HG03108 (cell line): ENCODE data around the gene AQP5.
"Not testable (repeated sequence)": the region's sequence is repeated elsewhere in the genome, so short reads cannot be mapped to it uniquely, and the experiment has no call there.

Experiments used
- ATAC-seq: cut with Tn5 transposase; IDR thresholded peaks from one replicate; pipeline ENCODE4 v1.9.1; 2021; ENCODE audit warnings: moderate library complexity; ENCODE audit not compliant: unreplicated experiment

AQP5 gene

DNA sequence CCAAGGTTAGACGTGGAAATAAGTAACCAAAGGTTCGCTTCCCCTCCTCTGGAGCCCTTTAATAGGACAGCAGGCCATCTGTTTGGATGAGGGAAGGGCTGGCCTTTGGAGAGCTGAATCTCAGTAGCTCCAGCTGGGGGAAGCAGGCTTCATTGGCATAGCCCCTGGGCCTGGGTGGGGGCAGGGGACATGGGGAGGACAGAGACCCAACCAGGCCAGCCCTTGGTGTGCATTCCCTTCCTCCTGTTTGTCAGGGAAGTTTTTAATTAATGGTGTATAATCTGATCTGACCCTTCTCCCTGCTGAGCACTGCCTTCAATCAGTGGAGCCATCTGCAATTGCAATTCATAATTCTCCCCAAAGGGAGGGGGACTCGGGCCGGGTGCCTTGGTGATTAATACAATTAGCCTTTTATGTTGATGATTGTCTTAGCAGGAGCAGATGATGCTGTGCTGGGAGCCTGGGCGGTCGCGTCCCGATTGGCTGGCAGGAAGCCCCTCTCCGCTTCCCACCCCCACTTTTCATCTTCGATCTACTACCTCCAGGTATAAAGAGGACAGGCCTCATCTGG lies 17.4 kb downstream of the AQP5 start:
- no peak for ATAC-seq

DNA sequence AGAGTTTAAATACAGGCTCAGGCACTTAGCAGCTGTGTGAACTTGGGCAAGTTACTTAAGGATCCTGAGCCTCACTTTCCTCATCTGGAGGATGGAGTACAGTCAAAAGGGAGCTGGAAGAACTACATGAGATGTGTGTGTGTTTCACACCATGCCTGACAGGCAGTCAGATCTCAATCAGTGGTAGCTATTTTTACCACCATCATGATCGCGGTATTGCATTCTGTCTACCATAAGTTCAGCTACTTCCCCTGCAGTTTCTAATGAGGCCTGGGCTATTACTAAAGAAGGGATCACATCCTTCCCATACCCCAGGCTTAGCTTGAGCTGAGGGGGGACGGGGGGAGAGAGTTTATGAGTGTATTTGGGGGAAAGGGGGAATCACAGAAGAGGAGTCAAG lies 18.1 kb downstream of the AQP5 start:
- ATAC-seq: no peak

DNA sequence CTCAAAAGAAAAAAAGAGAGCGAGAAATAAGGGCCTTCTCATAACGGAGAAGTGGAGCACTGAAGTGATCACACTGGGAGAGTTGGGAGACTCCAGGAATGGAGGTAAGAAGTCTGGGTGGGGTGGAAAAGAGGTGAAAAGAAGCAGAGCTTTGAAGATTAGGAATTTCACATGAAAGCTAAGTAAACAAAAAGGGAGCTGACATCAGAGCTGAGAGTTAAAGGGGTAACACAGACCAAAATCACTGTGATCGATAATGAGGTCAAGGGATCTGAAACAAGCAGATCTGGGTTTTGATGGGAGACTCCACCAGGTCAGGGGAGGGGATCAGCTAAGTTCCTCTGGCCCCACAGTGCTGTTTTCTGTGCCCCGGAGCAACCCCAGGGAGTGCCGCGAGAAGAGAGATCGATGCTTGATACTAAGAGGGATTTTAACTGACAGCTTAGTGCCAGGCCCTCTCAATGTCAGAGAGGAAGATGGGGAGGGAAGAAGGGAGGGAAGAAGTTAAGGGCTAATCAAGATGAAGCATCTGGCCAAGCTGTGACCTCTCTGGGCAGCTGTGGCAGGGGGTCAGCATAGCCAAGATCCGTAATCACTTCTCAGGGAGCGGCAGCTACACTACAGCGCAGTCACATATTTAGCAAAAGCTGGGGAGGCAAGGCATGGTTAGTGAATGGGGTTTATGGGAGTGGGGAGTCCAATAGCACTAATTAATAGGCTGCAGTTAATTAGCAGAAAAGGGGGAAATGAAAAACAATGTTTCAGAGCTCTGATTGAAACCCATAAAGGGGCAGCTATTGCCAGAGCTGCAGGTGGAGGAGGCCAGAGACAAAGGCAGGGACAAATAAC lies 19.1 kb downstream of the AQP5 start:
- ATAC-seq: no peak

DNA sequence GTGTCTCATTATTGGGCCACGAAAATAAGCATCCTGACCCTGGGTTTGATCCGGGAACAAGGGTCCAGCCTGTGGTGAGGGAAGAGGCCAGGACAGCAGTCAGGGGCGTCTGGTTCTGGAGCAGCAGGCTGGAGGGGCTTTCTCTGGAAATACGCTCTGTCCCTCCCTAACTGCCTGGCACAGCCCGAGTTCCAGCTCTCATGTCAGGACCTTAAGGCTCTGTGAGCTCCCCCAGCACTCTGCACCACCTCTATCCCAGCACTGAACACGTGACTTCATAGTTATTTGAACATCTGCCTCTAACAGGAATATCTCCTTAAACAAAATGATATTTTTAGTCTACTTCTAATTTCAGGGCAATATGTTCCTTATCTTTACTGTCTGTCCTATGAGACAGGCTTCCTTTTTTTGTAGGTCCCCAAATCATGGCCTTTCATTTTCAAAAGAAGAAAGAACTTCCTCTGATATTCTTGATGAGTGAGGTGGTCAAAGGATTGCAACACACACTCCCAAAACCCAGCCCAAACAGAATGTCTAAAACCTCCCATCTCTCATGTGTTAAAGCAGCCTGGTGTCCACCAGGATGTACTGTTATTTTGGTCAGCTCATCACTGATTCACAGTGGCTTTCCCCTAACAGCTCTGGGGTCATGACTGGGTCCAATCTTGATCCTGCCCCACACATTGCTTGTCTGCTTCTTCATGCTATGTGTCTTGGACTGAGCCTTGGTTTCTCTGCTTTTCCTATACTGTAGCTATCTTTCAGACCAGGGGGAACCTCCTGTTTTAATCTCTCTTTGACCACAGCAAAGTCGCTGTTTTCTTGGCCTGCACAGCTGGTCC lies 20.8 kb downstream of the AQP5 start:
- no peak for ATAC-seq

DNA sequence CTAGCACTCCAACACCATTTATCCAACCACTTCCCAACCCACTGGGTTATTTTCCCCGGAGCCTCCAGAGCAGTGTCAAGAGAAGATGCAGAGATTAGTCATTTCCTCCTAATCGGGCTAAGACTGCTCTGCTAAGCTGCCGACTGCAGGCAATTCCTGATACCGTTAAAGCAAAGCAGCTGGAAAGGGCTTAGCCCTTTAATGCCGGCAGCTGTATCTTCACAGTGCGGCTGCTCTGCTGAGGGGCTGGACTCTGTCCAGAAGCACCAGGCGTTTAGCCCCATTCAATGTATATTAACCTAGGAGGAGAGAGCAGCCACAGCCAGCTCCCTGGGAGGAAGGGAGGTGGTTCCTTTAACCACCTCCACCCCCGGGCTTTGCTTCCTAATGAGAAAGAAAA lies 22.2 kb downstream of the AQP5 start:
- no peak for ATAC-seq

DNA sequence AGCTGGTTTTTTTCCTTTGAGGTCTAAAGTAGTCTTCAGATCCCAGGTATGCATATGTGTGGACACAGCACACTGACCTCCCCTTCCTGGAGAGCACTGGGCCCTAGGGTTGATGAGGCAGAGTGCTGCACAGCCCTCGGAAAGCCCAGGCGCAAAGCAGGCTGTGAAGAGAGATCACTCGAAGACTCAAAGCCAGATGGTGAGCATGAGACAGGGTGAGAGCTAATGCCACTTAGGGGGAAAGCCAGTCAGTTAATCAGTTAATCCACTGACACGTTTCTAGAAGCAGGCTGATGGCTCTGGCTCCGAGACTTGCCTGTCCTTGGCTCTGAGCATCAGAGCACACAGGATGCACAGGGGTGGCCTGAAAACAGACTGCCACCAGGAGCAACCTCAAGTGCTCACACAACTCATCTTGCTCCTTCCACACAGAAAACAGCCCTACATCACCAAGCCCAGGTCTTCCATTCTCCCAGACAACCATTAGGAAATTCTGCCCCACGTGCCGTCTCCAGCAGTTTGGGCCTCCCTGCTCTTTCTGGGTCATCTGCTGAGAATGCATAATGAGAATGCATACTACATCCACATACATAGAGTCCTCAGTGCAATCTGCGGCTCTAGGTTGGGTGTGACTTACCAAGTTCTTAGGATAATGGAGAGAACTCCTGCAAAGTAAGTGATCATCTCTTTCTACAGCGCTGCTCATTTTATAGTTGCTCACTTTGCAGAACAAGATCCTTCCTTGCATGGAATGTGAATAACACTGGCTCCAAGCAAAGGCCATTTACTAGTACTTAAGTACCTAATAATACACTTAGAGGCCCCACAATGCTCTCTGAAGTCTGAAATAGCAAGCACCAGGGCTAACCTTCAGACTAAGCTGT lies 23.0 kb downstream of the AQP5 start:
- no peak for ATAC-seq

DNA sequence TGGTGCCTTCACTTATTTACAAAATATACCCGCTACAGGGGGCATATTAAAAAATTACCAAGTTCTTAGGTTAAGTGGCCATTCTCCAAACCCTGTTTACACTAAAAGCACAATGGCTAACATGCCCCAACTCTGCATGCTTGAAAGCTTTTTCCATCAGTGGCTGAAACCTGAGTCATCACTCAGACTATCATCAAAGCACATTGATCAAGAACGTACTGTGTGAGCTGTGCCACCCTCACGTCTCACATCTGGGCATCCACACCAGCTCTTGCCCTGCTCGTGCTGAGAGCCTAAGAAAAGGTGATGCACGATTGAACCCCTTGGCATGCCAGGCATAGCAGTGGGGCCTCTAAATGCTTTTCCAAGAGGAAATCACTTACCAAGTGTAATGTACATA lies 24.3 kb downstream of the AQP5 start:
- ATAC-seq: no peak

DNA sequence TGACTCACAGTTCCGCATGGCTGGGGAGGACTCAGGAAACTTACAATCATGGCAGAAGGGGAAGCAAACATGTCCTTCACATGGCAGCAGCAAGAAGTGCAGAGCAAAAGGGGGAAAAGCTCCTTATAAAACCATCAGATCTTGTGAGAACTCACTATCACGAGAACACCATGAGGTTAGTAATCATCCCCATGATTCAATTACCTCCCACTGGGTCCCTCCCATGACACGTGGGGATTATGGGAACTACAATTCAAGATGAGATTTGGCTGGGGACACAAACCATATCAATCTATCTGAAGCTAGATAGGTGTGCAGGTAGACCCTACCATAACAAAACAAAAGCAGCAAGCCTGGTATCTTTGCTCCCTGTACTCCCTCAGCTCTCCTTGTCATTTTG lies 24.8 kb downstream of the AQP5 start:
- ATAC-seq: not testable (repeated sequence)

DNA sequence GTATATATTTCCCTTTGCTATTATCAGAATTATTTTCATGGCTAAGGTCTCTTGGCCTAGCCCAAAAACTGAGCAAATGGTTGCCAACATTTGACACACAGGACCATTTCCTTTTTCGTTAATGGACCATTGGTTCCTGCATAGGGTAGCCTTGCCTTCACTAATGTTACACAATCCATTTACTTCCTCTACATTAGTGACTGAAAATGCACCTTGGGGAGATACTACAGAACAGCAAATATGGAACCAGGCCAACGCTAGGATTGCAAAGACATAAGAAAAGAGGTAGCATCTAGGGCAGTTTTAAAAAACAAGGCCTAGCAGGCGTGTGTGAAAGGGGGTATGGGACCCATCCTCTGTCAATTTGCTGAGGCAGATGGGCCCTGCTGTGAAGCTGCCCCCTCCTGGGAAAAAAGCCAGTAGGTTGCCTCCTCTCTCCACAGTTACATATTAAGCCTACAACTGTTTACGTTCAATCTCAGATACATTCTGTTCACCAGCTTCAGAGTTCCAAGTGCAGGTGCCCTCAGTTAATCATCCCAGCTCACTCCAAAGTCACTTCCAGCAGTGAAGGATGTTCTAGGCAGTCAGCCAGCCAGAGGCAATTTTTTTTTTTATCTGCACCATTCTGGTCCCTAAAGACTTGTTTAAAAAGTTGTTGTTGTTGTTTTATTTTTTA lies 26.1 kb downstream of the AQP5 start:
- ATAC-seq: no peak

DNA sequence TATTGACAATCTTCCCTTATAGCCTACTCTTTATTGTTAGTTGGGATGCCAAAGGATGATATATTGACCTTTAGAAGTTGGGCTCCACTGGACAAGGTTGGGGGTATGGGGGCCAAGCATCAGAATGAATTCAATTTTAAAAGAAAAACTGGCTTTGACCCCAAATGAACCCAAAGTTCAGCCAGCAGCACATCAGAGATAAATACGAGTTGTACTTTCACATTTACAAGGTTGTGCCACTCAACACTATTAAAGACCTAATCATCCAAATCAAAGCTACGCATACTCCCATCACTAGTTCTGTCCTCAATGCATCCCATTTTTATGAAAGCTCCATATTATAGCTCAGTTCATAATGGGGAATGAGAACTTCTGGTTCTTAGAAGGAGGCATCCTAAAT lies 27.7 kb downstream of the AQP5 start:
- ATAC-seq: not testable (repeated sequence)

DNA sequence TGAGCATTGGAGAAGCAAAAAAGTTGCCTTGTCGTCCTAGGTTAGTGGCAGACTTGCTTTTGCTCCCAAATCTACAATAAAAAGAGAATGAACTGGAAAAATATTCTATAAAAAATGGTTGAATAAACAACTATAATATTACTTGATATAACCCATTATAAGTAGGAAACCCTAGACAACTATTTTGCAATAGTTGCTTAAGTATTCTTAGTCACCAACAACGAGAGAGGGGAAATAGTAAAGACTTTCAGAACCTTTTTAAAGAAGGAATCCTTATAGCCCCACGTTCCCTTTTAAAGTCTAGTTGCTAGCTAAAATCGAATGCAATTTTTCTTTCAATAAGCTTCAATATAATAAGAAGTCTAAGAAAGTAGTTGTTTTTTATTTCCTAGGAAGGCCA lies 28.6 kb downstream of the AQP5 start:
- no peak for ATAC-seq

DNA sequence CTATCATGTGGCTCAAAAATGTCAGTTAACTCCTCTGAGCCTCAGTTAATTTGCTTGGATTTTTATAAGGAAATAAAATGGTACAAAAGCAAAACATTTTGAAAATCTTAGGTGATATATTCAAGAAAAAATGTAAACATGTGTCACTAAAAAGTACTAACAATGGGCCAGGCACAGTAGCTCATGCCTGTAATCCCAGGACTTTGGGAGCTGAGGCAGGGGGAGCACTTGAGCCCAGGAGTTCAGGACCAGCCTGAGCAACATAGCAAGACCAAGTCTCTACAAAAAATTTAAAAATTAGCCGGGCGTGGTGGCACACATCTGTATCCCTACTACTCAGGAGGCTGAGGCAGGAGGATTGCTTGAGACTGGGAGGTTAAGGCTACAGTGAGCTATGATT lies 36.8 kb downstream of the AQP5 start:
- no peak for ATAC-seq

DNA sequence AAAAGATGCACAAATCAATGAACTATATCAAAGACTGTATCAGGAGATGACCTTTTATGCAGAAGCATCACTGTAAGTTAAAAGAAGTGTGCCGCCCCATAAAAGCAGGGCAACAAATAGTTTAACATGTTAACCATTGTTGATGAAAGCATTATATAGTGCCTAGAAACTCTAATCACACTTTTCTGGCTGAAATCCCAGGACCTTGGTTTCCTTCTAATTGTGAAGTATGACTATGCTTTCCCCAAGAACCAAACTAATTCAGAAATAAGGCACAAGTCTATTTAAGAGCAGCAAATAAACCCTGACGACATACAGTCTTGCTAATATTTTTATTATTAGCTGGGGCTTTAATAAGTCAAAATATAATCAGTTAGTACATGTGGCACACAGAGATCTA lies 41.9 kb downstream of the AQP5 start:
- ATAC-seq: no peak

DNA sequence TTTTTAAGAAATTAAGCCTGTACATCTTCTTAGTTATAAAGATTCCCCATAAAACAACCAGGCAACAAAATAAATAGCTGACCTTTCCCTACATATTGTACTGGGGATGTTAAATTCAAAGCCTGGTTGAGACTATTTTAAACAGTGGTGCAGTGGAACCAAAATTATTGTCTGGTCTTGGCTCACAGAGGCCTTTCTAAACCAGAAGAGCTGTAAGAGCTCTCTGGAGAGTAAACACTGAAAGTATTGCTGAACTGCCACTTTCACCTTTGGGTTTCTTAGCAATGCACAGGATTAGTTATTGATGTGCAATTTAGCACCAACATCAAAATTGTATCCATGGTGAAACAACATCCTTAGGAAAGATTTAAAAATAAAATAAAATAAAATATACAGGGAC lies 43.0 kb downstream of the AQP5 start:
- no peak for ATAC-seq

DNA sequence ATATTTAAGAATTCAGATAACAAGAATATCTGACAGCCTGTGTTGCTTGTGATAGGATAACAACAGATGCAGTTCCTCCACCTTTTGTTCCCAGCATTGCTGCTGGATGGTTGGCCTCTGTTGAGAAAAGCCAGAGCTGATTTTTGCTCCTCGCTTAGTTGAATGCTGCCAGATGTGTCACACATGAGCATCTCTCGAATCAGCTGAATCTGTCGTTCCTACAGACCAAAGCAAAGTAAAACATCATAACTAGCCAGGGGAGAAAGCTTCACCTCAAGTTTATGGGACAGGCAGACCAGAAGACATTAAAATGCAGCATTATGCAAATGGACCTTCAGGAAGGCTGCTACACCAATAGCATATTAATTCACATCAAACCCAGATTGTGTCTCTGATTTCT lies 43.5 kb downstream of the AQP5 start:
- ATAC-seq: no peak

DNA sequence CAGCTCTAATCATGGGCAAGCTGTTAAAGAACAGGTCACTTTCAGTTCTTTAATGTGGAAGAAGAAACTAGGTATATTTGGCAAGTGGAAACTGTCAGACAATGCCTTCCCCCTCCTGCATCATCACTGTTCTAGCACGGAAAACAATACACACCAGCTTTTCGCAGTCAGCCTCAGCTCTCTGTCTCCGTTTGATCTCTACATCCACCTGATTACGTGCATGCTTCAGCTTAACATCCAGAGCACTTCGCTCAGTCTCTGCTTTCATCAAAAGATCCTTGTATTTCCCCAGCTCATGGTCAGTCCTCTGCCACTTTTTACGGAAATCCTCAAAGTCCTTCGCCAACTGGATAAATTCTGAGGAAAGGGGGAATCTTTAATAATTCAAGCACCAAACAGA lies 44.6 kb downstream of the AQP5 start:
- ATAC-seq: no peak

DNA sequence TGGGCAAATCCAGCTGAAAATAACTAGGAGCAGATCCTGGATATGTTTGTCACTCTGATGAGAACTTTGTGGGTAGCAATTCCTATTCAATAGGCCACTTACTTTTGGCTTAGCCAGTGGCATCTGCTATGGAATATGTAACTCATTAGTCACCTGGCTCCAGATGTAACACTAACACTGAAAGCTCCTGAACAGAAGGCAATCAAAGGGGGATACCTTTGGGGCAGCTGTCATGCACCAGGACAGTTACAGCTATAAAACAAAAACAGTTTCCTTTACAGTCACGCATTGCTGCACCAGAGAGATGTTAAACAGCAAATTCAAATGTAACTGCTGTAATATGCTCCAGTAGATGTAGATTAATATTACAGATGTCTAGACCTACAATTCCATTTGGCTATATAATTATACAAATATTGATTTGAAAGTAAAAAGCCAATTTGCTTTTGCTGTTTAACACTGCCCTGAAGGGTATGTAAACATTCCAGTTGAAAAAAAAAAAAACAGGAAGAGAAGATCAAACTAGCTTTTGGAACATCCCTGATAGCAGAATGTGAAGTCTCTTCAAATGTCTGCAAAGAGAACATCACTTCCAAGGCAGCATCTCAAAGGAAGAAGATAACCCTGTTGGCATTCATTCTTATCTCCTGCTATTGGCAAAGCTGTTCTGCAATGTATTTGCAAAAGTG lies 45.2 kb downstream of the AQP5 start:
- peak; percentile 56 for ATAC-seq

DNA sequence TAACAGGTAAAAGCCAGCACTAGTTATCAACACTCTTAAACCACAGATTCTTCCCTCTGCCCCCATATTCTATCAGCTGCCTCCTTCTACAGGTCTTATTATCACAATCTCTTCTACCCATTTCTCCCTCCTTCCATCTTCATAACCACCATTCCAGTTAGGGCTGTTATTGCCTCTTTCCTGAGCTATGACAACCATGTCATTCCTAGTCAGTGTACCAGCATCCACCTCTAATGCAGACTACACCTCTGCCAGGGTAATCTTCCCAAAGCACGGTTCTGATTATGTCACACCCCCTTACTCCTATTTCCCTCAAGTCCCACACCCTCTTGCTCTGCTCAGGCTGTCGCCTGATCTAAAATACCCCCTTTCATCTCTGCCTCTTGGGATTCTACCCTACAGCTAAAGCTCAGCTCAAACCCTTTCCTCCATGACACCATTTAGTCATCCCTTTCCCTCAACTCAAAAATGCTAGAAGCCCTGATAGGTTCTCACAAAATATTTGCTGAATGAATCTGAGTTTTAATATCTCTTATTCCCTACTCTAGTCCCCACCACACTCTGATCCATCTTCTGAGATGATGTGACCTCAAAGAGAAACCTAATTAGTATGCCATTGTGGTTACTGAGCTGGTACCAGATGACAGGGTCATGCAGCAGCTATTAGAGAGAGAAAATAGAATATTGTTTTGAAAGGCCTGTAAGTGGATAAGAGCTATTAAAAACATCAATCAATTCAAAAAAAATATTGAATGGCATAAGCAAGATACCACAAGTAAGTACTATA lies 51.9 kb downstream of the AQP5 start:
- ATAC-seq: no peak

DNA sequence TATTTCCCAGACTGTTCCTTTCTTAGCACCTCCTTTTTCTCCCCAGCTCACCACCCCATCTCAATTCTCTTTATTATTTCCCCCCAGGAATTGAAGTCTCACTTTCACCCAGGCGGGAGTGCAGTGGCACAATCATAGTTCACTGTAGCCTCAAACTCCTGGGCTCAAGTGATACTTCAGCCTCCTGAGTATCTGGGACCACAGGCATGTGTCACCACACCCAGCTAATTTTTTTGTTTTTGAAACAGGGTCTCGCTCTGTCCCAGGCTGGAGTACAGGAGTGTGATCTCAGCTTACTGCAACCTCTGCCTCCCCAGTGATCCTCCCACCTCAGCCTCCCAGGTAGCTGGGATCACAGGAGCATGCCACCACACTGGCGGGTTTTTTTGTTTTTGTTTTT lies 52.7 kb downstream of the AQP5 start:
- no peak for ATAC-seq
